Measurements from ENCODE around the gene BLM. TPM values are rescaled to one million over a fixed set of nuclear protein-coding genes. Genes with fewer than 3 reads are reported as not detected.

Gene BLM
- polyA plus RNA-seq, 1 of the 3 experiments (the other 2 are of a cell fraction) = 2.7 TPM

- Histone ChIP-seq H3K79me2 (ENCODE audit: insufficient read depth) (no peaks in the 10 kb centered on the region), H3K4me3 (ENCODE audit: low read depth in 2 of 2, low read length in 1 of 2) (no peak overlapping the region), H3K4me1 (ENCODE audit: control insufficient read depth in 1 of 2, insufficient read depth in 2 of 2, low read depth in 1 of 2, low read length in 1 of 2) (no peaks in the 10 kb centered on the region), H3K36me3 (replicated peaks in 1 of 2; ENCODE audit: control insufficient read depth in 1 of 2, insufficient read depth in 2 of 2, low read length in 1 of 2) (no peaks in the 10 kb centered on the region), H2AFZ (ENCODE audit: low read depth) (no peak overlapping the region), H3K9me2 (no peaks in the 10 kb centered on the region), H3K27ac (ENCODE audit: low read depth in 2 of 2, low read length in 1 of 2) (no peak overlapping the region), H3F3A (replicated peaks; ENCODE audit: insufficient read depth) (peaks cover 5% of the 10 kb centered on the region), H3K9me3 (no peaks in the 10 kb centered on the region), H3K27me3 (ENCODE audit: insufficient read depth) (no peaks in the 10 kb centered on the region), H3K9ac (no peak overlapping the region), H3K4me2 (no peak overlapping the region), H4K20me1 (ENCODE audit: insufficient read depth) (no peaks in the 10 kb centered on the region)
- WGBS (ENCODE audit: low lambda C conversion rate) = 81% methylated on average over 10 of the region's 10 CpGs
- DNase-seq = no peak
- ChIA-PET POLR2A (no interaction called here), CTCF (interaction anchor here (0.7 kb wide), 1 partner anchor 8 kb away, joined by 3 read pairs; no protein-coding TSS in a partner anchor)
- TF ChIP-seq IRF3 (IDR thresholded peaks at IDR 0.05; ENCODE audit: low read depth, low read length) (no peak), POLR2AphosphoS5 (IDR thresholded peaks at IDR 0.05; ENCODE audit: low read depth, low read length) (no peak), NRF1 (IDR thresholded peaks at IDR 0.05; ENCODE audit: low read depth, low read length) (no peak), MAX (IDR thresholded peaks at IDR 0.05; ENCODE audit: low read depth) (no peak), NFIC (IDR thresholded peaks at IDR 0.05; ENCODE audit: borderline replicate concordance) (no peak), CHD2 (IDR thresholded peaks at IDR 0.05; ENCODE audit: low read length, partially characterized antibody) (no peak), EZH2phosphoT487 (IDR thresholded peaks at IDR 0.05; ENCODE audit: borderline replicate concordance, low read depth) (no peak), FOXJ3 (CRISPR knock-in tag; IDR thresholded peaks at IDR 0.05) (no peak), GATA2 (CRISPR knock-in tag; IDR thresholded peaks at IDR 0.05) (no peak), FOXM1 (IDR thresholded peaks at IDR 0.05; ENCODE audit: low read depth) (no peak), USF2 (IDR thresholded peaks at IDR 0.05; ENCODE audit: borderline replicate concordance, low read depth, low read length) (no peak)
Observed at GRCh38 chr15:90859234-90860131, 142.3 kb downstream of the BLM start.

- H3K4me3 ChIP-seq (ENCODE audit: low read depth in 2 of 2, low read length in 1 of 2) = no peak overlapping the region
- WGBS (ENCODE audit: low lambda C conversion rate) = 86% methylated on average over 7 of the region's 7 CpGs
- peaks cover 5% of the 10 kb centered on the region for H3F3A ChIP-seq (replicated peaks; ENCODE audit: insufficient read depth)
- H3K36me3 ChIP-seq (replicated peaks in 1 of 2; ENCODE audit: control insufficient read depth in 1 of 2, insufficient read depth in 2 of 2, low read length in 1 of 2) = no peaks in the 10 kb centered on the region
- no peak for TF ChIP-seq GABPA (IDR thresholded peaks at IDR 0.05; ENCODE audit: low read depth)
- TF ChIP-seq JUND (IDR thresholded peaks at IDR 0.05) = no peak
- TF ChIP-seq ZBTB33 (IDR thresholded peaks at IDR 0.05; ENCODE audit: borderline replicate concordance, low read depth) = no peak
- no peak for TF ChIP-seq FOXJ3 (CRISPR knock-in tag; IDR thresholded peaks at IDR 0.05)
- no peak for TF ChIP-seq ELF1 (IDR thresholded peaks at IDR 0.05)
- no peak for TF ChIP-seq NRF1 (IDR thresholded peaks at IDR 0.05; ENCODE audit: low read depth, low read length)
- no peak for TF ChIP-seq POLR2AphosphoS5 (IDR thresholded peaks at IDR 0.05; ENCODE audit: low read depth, low read length)
- no peak for TF ChIP-seq USF2 (IDR thresholded peaks at IDR 0.05; ENCODE audit: borderline replicate concordance, low read depth, low read length)
- no peak for TF ChIP-seq CTCF (IDR thresholded peaks at IDR 0.05)
- no peak for TF ChIP-seq TAF1 (IDR thresholded peaks at IDR 0.05; ENCODE audit: borderline replicate concordance, low read depth, low read length)
- no peaks in the 10 kb centered on the region for H3K27me3 ChIP-seq (ENCODE audit: insufficient read depth)
- H3K4me2 ChIP-seq = no peak overlapping the region
- H3K9me3 ChIP-seq = no peaks in the 10 kb centered on the region
- no peaks in the 10 kb centered on the region for H3K9me2 ChIP-seq
- H3K9ac ChIP-seq = no peak overlapping the region
- CTCF ChIA-PET = interaction anchor here (0.7 kb wide), 1 partner anchor 9 kb away, joined by 3 read pairs; no protein-coding TSS in a partner anchor
- no peaks in the 10 kb centered on the region for H3K4me1 ChIP-seq (ENCODE audit: control insufficient read depth in 1 of 2, insufficient read depth in 2 of 2, low read depth in 1 of 2, low read length in 1 of 2)
- DNase-seq = no peak
- H3K79me2 ChIP-seq (ENCODE audit: insufficient read depth) = no peaks in the 10 kb centered on the region
- POLR2A ChIA-PET = no interaction called here
- no peak overlapping the region for H2AFZ ChIP-seq (ENCODE audit: low read depth)
- no peak overlapping the region for H3K27ac ChIP-seq (ENCODE audit: low read depth in 2 of 2, low read length in 1 of 2)
- H4K20me1 ChIP-seq (ENCODE audit: insufficient read depth) = no peaks in the 10 kb centered on the region
Observed at GRCh38 chr15:90860450-90860849, 143.3 kb downstream of the BLM start.

Data from SK-N-SH (cell line).